Endodermal cell (in vitro differentiated cells): ENCODE data around the gene RND1. TPM values are rescaled to one million over a fixed set of nuclear protein-coding genes. Genes with fewer than 3 reads are reported as not detected.

Source experiments
- DNase-seq: peaks from one replicate; pipeline ENCODE4 v3.0.0-alpha.2; 2017
- H3K27ac ChIP-seq: 2 replicates; pipeline ENCODE4 v1.5.1; 2013; ENCODE audit warnings: mild to moderate bottlenecking, low read depth, low read length, moderate library complexity
- H3K27me3 ChIP-seq: 2 replicates; pipeline ENCODE4 v1.6.1; 2013; ENCODE audit warnings: mild to moderate bottlenecking, low read length, moderate library complexity; ENCODE audit not compliant: insufficient read depth, control insufficient read depth, poor library complexity, severe bottlenecking
- H3K36me3 ChIP-seq: 2 replicates; pipeline ENCODE4 v1.7.0; 2013; ENCODE audit warnings: mild to moderate bottlenecking, low read length, moderate library complexity; ENCODE audit not compliant: control insufficient read depth, insufficient read depth
- H3K4me1 ChIP-seq: one replicate; pipeline ENCODE4 v1.7.0; 2013; ENCODE audit warnings: low read length; ENCODE audit not compliant: control insufficient read depth, insufficient read depth
- H3K4me3 ChIP-seq: 2 replicates; pipeline ENCODE4 v1.5.1; 2013; ENCODE audit warnings: mild to moderate bottlenecking, low read length, moderate library complexity
- H3K9ac ChIP-seq: 2 replicates; pipeline ENCODE4 v1.6.1; 2013; ENCODE audit warnings: mild to moderate bottlenecking, low read length, moderate library complexity; ENCODE audit not compliant: poor library complexity, severe bottlenecking; ENCODE audit errors: extremely low read depth
- H3K9me3 ChIP-seq: 2 replicates; pipeline ENCODE4 v1.6.1; 2013; ENCODE audit warnings: mild to moderate bottlenecking, low read length, moderate library complexity; ENCODE audit not compliant: control insufficient read depth
- H3K27ac Mint-ChIP-seq: 2 replicates; pipeline ENCODE4 v1.8.0; 2020; ENCODE audit warnings: mixed read lengths
- H3K27me3 Mint-ChIP-seq: 2 replicates; pipeline ENCODE4 v1.8.0; 2021; ENCODE audit warnings: mild to moderate bottlenecking, mixed read lengths; ENCODE audit not compliant: insufficient read depth
- H3K36me3 Mint-ChIP-seq: 2 replicates; pipeline ENCODE4 v1.8.0; 2020; ENCODE audit warnings: low read depth, mixed read lengths
- H3K4me1 Mint-ChIP-seq: 2 replicates; pipeline ENCODE4 v1.8.0; 2020; ENCODE audit warnings: mixed read lengths
- H3K4me3 Mint-ChIP-seq: 2 replicates; pipeline ENCODE4 v1.8.0; 2020; ENCODE audit warnings: mild to moderate bottlenecking, moderate library complexity, mixed read lengths
- H3K9me3 Mint-ChIP-seq: 2 replicates; pipeline ENCODE4 v1.8.0; 2020; ENCODE audit warnings: mild to moderate bottlenecking, mixed read lengths
- whole genome bisulfite sequencing, 2 experiments: methylation state at CpG; one replicate each; pipeline versions ENCODE4 v1.1.5 to v1.1.7; 2013; ENCODE audit warnings: missing lambda C conversion rate in 2 of 2, mixed read lengths in 1 of 2; ENCODE audit not compliant: insufficient coverage in 1 of 2, insufficient read length in 1 of 2; 5-methylcytosine and 5-hydroxymethylcytosine counted together
- total RNA-seq, 2 donors: library from RNA; stranded (reverse); fragmentation: NEBNext Ultra II Directional in 1 of 2; extraction: Animal tissue kit (Norgen Biotek cat#: 25700) in 1 of 2; gene quantifications; 2 replicates in 1 of 2; 3 replicates in 1 of 2; pipeline ENCODE4 v1.2.1, GENCODE V29; 2021
- TF ChIP-seq, protein P1 (sequence below): fragments of 200-600 bp; sonication (generic); conservative IDR thresholded peaks from 2 replicates; pipeline ENCODE4 v1.5.0; 2021; ENCODE audit warnings: antibody characterized with exemption, mild to moderate bottlenecking

RND1 gene
- total RNA-seq, 2 donors from 2014 or later: 10.7 to 18.9 TPM

DNA sequence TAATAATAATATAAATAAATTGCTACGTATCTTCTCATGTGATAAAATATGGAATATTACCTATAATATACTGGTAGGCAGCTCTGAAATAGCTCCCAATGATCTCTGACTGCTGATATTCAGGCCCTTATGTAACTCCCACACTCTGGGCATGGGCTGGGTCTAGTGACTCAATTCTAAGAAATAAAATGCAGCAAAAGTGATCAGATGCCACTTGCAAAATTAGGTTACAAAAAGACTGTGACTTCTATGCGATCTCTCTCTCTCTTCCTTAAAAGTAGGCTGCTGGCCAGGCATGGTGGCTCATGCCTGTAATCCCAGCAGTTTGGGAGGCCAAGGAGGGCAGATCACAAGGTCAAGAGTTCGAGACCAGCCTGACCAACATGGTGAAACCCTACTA is 57.7 kb downstream of the RND1 start:
- H3K9ac ChIP-seq: no peak overlapping the region
- H3K27ac ChIP-seq: no peak overlapping the region
- H3K9me3 ChIP-seq: no peaks in the 10 kb centered on the region
- Mint-ChIP-seq H3K27ac (no peak overlapping the region), H3K9me3 (no peaks in the 10 kb centered on the region), H3K27me3 (peaks cover 31% of the 10 kb centered on the region), H3K4me1 (peaks cover 15% of the 10 kb centered on the region), H3K36me3 (no peaks in the 10 kb centered on the region), H3K4me3 (no peak overlapping the region)
- no peak overlapping the region for H3K4me3 ChIP-seq
- TF ChIP-seq, protein P1, sequence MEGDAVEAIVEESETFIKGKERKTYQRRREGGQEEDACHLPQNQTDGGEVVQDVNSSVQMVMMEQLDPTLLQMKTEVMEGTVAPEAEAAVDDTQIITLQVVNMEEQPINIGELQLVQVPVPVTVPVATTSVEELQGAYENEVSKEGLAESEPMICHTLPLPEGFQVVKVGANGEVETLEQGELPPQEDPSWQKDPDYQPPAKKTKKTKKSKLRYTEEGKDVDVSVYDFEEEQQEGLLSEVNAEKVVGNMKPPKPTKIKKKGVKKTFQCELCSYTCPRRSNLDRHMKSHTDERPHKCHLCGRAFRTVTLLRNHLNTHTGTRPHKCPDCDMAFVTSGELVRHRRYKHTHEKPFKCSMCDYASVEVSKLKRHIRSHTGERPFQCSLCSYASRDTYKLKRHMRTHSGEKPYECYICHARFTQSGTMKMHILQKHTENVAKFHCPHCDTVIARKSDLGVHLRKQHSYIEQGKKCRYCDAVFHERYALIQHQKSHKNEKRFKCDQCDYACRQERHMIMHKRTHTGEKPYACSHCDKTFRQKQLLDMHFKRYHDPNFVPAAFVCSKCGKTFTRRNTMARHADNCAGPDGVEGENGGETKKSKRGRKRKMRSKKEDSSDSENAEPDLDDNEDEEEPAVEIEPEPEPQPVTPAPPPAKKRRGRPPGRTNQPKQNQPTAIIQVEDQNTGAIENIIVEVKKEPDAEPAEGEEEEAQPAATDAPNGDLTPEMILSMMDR: no peak
- H3K4me1 ChIP-seq: peaks cover 3% of the 10 kb centered on the region
- no peak for DNase-seq
- 90 to 100% methylated on average over 2 of the region's 3 CpGs for WGBS, 2 experiments
- H3K36me3 ChIP-seq: no peaks in the 10 kb centered on the region
- no peaks in the 10 kb centered on the region for H3K27me3 ChIP-seq

Other genes starting within 250 kb of the RND1 start
- gene KANSL2, start 183.6 kb downstream of the RND1 start, total RNA-seq: 10 to 100 TPM; 39.6 to 41.5 TPM
- 10 to 100 TPM; 43.0 to 54.0 TPM for gene CCNT1, start 149.2 kb downstream of the RND1 start, total RNA-seq
- gene ADCY6, start 76.8 kb downstream of the RND1 start, total RNA-seq: 10 to 100 TPM; 52.8 to 58.6 TPM
- gene CACNB3, start 47.4 kb downstream of the RND1 start, total RNA-seq: 10 to 100 TPM; 40.6 to 59.9 TPM
- gene DDX23, start 13.7 kb downstream of the RND1 start, total RNA-seq: 100 to 1,000 TPM in 1 of 2 donors, 10 to 100 TPM in 1; 98.5 to 108 TPM
- 10 to 100 TPM; 30.1 to 30.7 TPM for gene FKBP11, start 59.6 kb upstream of the RND1 start, total RNA-seq
- 100 to 1,000 TPM; 237 to 288 TPM for gene ARF3, start 91.6 kb upstream of the RND1 start, total RNA-seq
- gene WNT10B, start 105.9 kb upstream of the RND1 start, total RNA-seq: under 1 TPM; 0.20 to 0.29 TPM
- not detected for gene WNT1, start 112.5 kb upstream of the RND1 start, total RNA-seq
- under 1 TPM; 0.31 to 0.33 TPM for gene DDN, start 133.5 kb upstream of the RND1 start, total RNA-seq
- 10 to 100 TPM; 27.6 to 38.1 TPM for gene PRKAG1, start 152.9 kb upstream of the RND1 start, total RNA-seq
- 100 to 1,000 TPM; 118 to 123 TPM for gene KMT2D, start 194.9 kb upstream of the RND1 start, total RNA-seq
- 1 to 10 TPM; 2.5 to 3.2 TPM for gene RHEBL1, start 204.1 kb upstream of the RND1 start, total RNA-seq
- under 1 TPM; 0.15 to 0.51 TPM for gene DHH, start 228.9 kb upstream of the RND1 start, total RNA-seq
- 10 to 100 TPM; 89.5 to 98.6 TPM for gene LMBR1L, start 245.0 kb upstream of the RND1 start, total RNA-seq